ENCODE data around the gene SLC35E4. TPM values are rescaled to one million over a fixed set of nuclear protein-coding genes. Genes with fewer than 3 reads are reported as not detected.

SLC35E4 gene
- total and polyA plus RNA-seq, 9 of the 15 experiments (the other 6 are each of a cell fraction or from before 2014, with no cell fraction given), result 0.06 to 2.3 (median 0.86) TPM; not detected in 1

DNA sequence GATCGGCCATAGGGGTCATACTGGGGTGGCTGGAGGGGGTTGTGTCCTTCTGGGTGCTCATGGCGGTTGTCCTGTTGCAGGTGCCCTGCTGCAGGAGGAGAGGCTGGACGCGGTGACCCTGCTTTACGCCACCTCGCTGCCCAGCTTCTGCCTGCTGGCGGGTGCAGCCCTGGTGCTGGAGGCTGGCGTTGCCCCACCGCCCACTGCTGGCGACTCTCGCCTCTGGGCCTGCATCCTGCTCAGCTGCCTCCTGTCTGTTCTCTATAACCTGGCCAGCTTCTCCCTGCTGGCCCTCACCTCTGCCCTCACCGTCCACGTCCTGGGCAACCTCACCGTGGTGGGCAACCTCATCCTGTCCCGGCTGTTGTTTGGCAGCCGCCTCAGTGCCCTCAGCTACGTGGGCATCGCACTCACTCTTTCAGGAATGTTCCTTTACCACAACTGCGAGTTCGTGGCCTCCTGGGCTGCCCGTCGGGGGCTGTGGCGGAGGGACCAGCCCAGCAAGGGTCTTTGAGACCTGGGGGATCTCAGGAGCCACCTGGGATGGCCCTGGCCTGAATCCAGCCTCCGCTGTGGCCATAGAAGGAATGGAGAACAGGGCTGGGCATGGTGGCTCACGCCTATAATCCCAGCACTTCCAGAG is 11.1 kb downstream of the SLC35E4 start:
- TF ChIP-seq POLR3A (IDR thresholded peaks at IDR 0.05; ENCODE audit: borderline replicate concordance, extremely low read depth, insufficient read depth, insufficient read length) (no peak), MCM2 (IDR thresholded peaks at IDR 0.05; ENCODE audit: low read depth) (no peak), FOXM1 (IDR thresholded peaks at IDR 0.05; ENCODE audit: low read depth) (no peak), FOXM1 (CRISPR knock-in tag; IDR thresholded peaks at IDR 0.05; ENCODE audit: low read depth) (no peak), FOXK2 (conservative IDR thresholded peaks at IDR 0.05 in 1 of 2, IDR thresholded peaks at IDR 0.05 in 1 of 2; ENCODE audit: low read depth in 2 of 2) (no peak), BDP1 (IDR thresholded peaks at IDR 0.05; ENCODE audit: insufficient read depth, insufficient read length) (no peak), SMARCC2 (IDR thresholded peaks at IDR 0.05; ENCODE audit: low read depth) (no peak), BCL6 (CRISPR knock-in tag; IDR thresholded peaks at IDR 0.05) (no peak), SMAD2 (IDR thresholded peaks at IDR 0.05; ENCODE audit: low read depth, low read length) (no peak), TEAD1 (CRISPR knock-in tag; IDR thresholded peaks at IDR 0.05) (no peak), THRA (IDR thresholded peaks at IDR 0.05) (no peak), SREBF1 (IDR thresholded peaks at IDR 0.05; ENCODE audit: borderline replicate concordance, low read depth, low read length) (no peak), EP300 (IDR thresholded peaks at IDR 0.05; ENCODE audit: low read length) (no peak), TSHZ1 (CRISPR knock-in tag; IDR thresholded peaks at IDR 0.05) (no peak), TFE3 (CRISPR knock-in tag; IDR thresholded peaks at IDR 0.05) (no peak), MTA2 (IDR thresholded peaks at IDR 0.05; ENCODE audit: low read depth) (no peak), OTX1 (CRISPR knock-in tag; IDR thresholded peaks at IDR 0.05) (no peak)
- H3K79me2 ChIP-seq (ENCODE audit: control insufficient read depth, insufficient read depth, low read length), result no peaks in the 10 kb centered on the region
- intact Hi-C loops (cut with micrococcal nuclease), result no loop called here
- WGBS (ENCODE audit: insufficient coverage, low coverage, missing lambda C conversion rate), result 79% methylated on average over 14 of the region's 25 CpGs
- H3K9ac ChIP-seq (ENCODE audit: insufficient read depth in 1 of 2, low read depth in 2 of 2, low read length in 2 of 2), result peak overlapping the region in 1 of 2 experiments; percentile 52; a peak in 2 of 4 replicates
- no peak overlapping the region for H3K4me2 ChIP-seq (ENCODE audit: insufficient read depth, low read length)
- CTCF ChIA-PET (ENCODE audit: low intra/inter-chr PET ratio), result no interaction called here
- peaks cover 17 to 25% of the 10 kb centered on the region in 2 experiments; a peak in 4 of 5 replicates for H3K4me1 ChIP-seq (replicated peaks in 1 of 2; ENCODE audit: control insufficient read depth in 2 of 2, insufficient read depth in 2 of 2, low read length in 2 of 2)
- FAIRE-seq, result no peak
- H3K27ac ChIP-seq (ENCODE audit: extremely low read depth, low read depth, low read length), result no peak overlapping the region
- DNase-seq (ENCODE audit: extremely low read depth in 1 of 4, low spot score in 3 of 4), result no peak
- no peaks in the 10 kb centered on the region for H3K36me3 ChIP-seq (ENCODE audit: control insufficient read depth, insufficient read depth, low read length)
- ATAC-seq, result no peak
- no peaks in the 10 kb centered on the region for H3K9me1 ChIP-seq (ENCODE audit: control insufficient read depth, insufficient read depth, low read length)
- no peak overlapping the region for H2AFZ ChIP-seq (ENCODE audit: low read depth, low read length)
- BruUV-seq (replicated peaks), result no TSS peak
- in situ Hi-C loops (cut with MboI), result no loop called here
- no peaks in the 10 kb centered on the region for H3K27me3 ChIP-seq (ENCODE audit: control insufficient read depth in 2 of 2, insufficient read depth in 2 of 2, low read length in 2 of 2)
- POLR2A ChIA-PET, result no interaction called here
- no peaks in the 10 kb centered on the region for H3K9me3 ChIP-seq (replicated peaks; ENCODE audit: control insufficient read depth, insufficient read depth, low read depth, low read length)
- H4K20me1 ChIP-seq (replicated peaks; ENCODE audit: control insufficient read depth, insufficient read depth, low read length), result no peaks in the 10 kb centered on the region
- no peak overlapping the region for H3K4me3 ChIP-seq
